GM12878 (cell line): ENCODE data around the gene XPNPEP1. TPM values are rescaled to one million over a fixed set of nuclear protein-coding genes. Genes with fewer than 3 reads are reported as not detected.

Source experiments
- ATAC-seq: fragments of 200-7000 bp; cut with Tn5 transposase; 3 replicates; pipeline ENCODE4 v1.9.1; 2020; ENCODE audit warnings: mild to moderate bottlenecking, moderate library complexity
- BruUV-seq: library from RNA; stranded (reverse); fragments of 400-500 nt; replicated peaks from 2 replicates; lab custom pipeline; 2021; lab: Mats Ljungman, UMichigan
- CTCF ChIA-PET: fragments of 300-600 bp; sonication (Branson Sonifier 250); formaldehyde crosslinking; extraction: SDS; loops from one replicate; lab custom pipeline; 2021; ENCODE audit warnings: inconsistent platforms; lab: Yijun Ruan, JAX
- POLR2A ChIA-PET: fragments of 350-600 bp; formaldehyde crosslinking; extraction: SDS; loops from one replicate; lab custom pipeline; 2021; ENCODE audit warnings: inconsistent platforms; lab: Charles Lee
- RAD21 ChIA-PET: fragments of 300-600 bp; sonication (Branson Sonifier 250); formaldehyde crosslinking; loops from one replicate; lab custom pipeline; 2023; ENCODE audit warnings: antibody characterized with exemption; ENCODE audit not compliant: unreplicated experiment; lab: Charles Lee
- SMC1A ChIA-PET: fragments of 300-600 bp; sonication (Branson Sonifier 250); formaldehyde crosslinking; loops from one replicate; lab custom pipeline; 2023; ENCODE audit not compliant: unreplicated experiment, uncharacterized antibody; lab: Charles Lee
- DNase-seq: peaks from one replicate; pipeline ENCODE4 v3.0.0-alpha.2; 2011; ENCODE audit warnings: low read depth, low spot score
- FAIRE-seq: peaks from 3 replicates; lab custom pipeline; 2011; peaks lifted over from hg19 to GRCh38; lab: Jason Lieb, UNC
- H2AFZ ChIP-seq: 2 replicates; pipeline ENCODE4 v1.6.0; 2011; ENCODE audit warnings: low read depth, low read length, control low read depth; ENCODE audit not compliant: control insufficient read depth
- H3K27ac ChIP-seq: 2 replicates; pipeline ENCODE4 v1.5.1; 2011; ENCODE audit warnings: control low read depth; ENCODE audit not compliant: control insufficient read depth, insufficient read depth
- H3K27me3 ChIP-seq, 2 experiments: replicated peaks in 1 of 2; 2 replicates each; pipeline versions ENCODE4 v1.6.0 to v1.6.1; 2011; ENCODE audit warnings: low read length in 1 of 2; ENCODE audit not compliant: control insufficient read depth in 2 of 2, insufficient read depth in 2 of 2
- H3K36me3 ChIP-seq, 2 experiments: 2 replicates each; pipeline ENCODE4 v1.5.1; 2011; ENCODE audit warnings: low read length in 1 of 2; ENCODE audit not compliant: control insufficient read depth in 2 of 2, insufficient read depth in 2 of 2
- H3K4me1 ChIP-seq: 2 replicates; pipeline ENCODE4 v1.6.1; 2011; ENCODE audit warnings: mild to moderate bottlenecking, low read length, moderate library complexity, mixed read lengths; ENCODE audit not compliant: control insufficient read depth, insufficient read depth
- H3K4me2 ChIP-seq: 2 replicates; pipeline ENCODE4 v1.6.0; 2011; ENCODE audit warnings: control low read depth; ENCODE audit not compliant: control insufficient read depth, insufficient read depth
- H3K4me3 ChIP-seq: fragments of 200-600 bp; sonication (generic); 2 replicates; pipeline ENCODE4 v1.5.1; 2016
- H3K79me2 ChIP-seq: 2 replicates; pipeline ENCODE4 v1.6.0; 2011; ENCODE audit warnings: low read length; ENCODE audit not compliant: control insufficient read depth, insufficient read depth
- H3K9ac ChIP-seq: 2 replicates; pipeline ENCODE4 v1.8.0; 2011; ENCODE audit warnings: low read length, control low read depth, mixed read lengths; ENCODE audit not compliant: control insufficient read depth, insufficient read depth
- H3K9me3 ChIP-seq: replicated peaks from 3 replicates; pipeline ENCODE4 v1.5.1; 2011; ENCODE audit warnings: mild to moderate bottlenecking, low read length; ENCODE audit not compliant: control insufficient read depth, insufficient read depth
- H4K20me1 ChIP-seq: 2 replicates; pipeline ENCODE4 v1.6.0; 2011; ENCODE audit not compliant: control insufficient read depth, insufficient read depth
- CEBPB ChIP-seq, 2 experiments: fragments of 150-350 bp in 1 of 2; IDR thresholded peaks; 2 replicates each; pipeline ENCODE4 v1.6.1; 2012 to 2014; ENCODE audit warnings: low read depth in 2 of 2, low read length in 2 of 2, borderline replicate concordance in 1 of 2, inconsistent platforms in 1 of 2
- FOS ChIP-seq: IDR thresholded peaks from 3 replicates; pipeline ENCODE4 v1.6.1; 2011; ENCODE audit warnings: borderline replicate concordance; ENCODE audit not compliant: insufficient read length; ENCODE audit errors: extremely low read depth
- FOXK2 ChIP-seq: fragments of 450-650 bp; IDR thresholded peaks from 2 replicates; pipeline ENCODE4 v1.6.1; 2017; ENCODE audit warnings: mild to moderate bottlenecking, moderate library complexity
- JUND ChIP-seq: IDR thresholded peaks from 2 replicates; pipeline ENCODE4 v1.6.1; 2012; ENCODE audit warnings: low read depth, mild to moderate bottlenecking, low read length, improper control_type of control experiment, moderate library complexity
- LARP7 ChIP-seq: fragments of 450-650 bp; IDR thresholded peaks from 2 replicates; pipeline ENCODE4 v1.6.1; 2017; ENCODE audit warnings: mild to moderate bottlenecking
- POU2F2 ChIP-seq: IDR thresholded peaks from 3 replicates; pipeline ENCODE4 v1.6.1; 2011; ENCODE audit warnings: low read depth, mild to moderate bottlenecking, low read length, borderline replicate concordance
- SUPT20H ChIP-seq: IDR thresholded peaks from 2 replicates; pipeline ENCODE4 v1.6.1; 2011; ENCODE audit warnings: low read depth, mild to moderate bottlenecking, low read length, moderate library complexity, borderline replicate concordance; ENCODE audit not compliant: control insufficient read depth
- WGBS: methylation state at CpG from one replicate; pipeline ENCODE4 v1.1.6; 2016; ENCODE audit warnings: low lambda C conversion rate; ENCODE audit not compliant: insufficient replicate concordance, insufficient coverage; ENCODE audit errors: missing lambda C conversion rate; 5-methylcytosine and 5-hydroxymethylcytosine counted together
- in situ Hi-C: fragments of 300-500 bp; cut with MboI; formaldehyde crosslinking; loops from 9 replicates; pipeline ENCODE4 v1.14.3; 2018; ENCODE audit warnings: mixed read lengths
- intact Hi-C: fragments of 100-400 bp; cut with micrococcal nuclease; formaldehyde crosslinking; loops from one replicate; pipeline ENCODE4 v1.14.2; 2022; ENCODE audit not compliant: unreplicated experiment
- polyA plus RNA-seq, 11 experiments: library from polyadenylated mRNA; depleted of rRNA in 4 of 11; unstranded in 6 of 11; stranded (reverse) in 5 of 11; fragments of >200 nt; fragmentation: Nextera tagmentation in 4 of 11; fragmentation: Illumina TruSeq in 1 of 11; extraction: Ambion mirVana in 4 of 11; extraction: Trizol in 1 of 11; gene quantifications; 1 replicate in 1 of 11; 2 replicates in 10 of 11; pipeline versions ENCODE4 v1.2.1 to v1.2.3, GENCODE V29; 2011 to 2016; ENCODE audit warnings: inconsistent platforms in 2 of 11, missing spikeins in 2 of 11, low read depth in 1 of 11
- total RNA-seq, 4 experiments: library from RNA; depleted of rRNA in 3 of 4; stranded (reverse); fragments of >200 nt in 3 of 4; fragmentation: Illumina TruSeq in 1 of 4; extraction: Trizol in 1 of 4; gene quantifications; 2 replicates each; pipeline versions ENCODE4 v1.2.1 to v1.2.3, GENCODE V29; 2013 to 2021
- TF ChIP-seq, protein P1 (sequence below): IDR thresholded peaks from 2 replicates; pipeline ENCODE4 v1.6.1; 2012; ENCODE audit warnings: low read depth, low read length, improper control_type of control experiment

The XPNPEP1 gene
- total and polyA plus RNA-seq, 10 of the 15 experiments (the other 5 are each of a cell fraction or from before 2014, with no cell fraction given) = 22.7 to 108 (median 43.5) TPM

DNA sequence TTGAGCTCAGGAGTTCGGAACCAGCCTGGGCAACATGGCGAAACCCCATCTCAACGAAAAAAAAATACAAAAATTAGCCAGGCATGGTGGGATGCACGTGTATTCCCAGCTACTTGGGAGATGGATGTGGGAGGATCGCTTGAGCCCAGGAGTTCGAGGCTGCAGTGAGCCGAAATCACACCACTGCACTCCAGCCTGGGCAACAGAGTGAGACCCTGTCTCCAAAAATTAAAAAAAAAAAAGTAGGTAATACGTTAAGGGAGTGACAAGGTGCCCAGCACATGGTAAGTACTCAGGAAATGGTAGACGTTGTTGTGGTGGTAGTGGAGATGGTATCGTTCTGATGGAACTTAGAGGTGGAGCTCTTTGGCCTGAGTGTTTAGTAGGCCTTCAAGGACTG lies 41.0 kb upstream of the XPNPEP1 start:
- RAD21 ChIA-PET = no interaction called here
- H3K36me3 ChIP-seq = no peaks in the 10 kb centered on the region
- no peak overlapping the region for H3K27ac ChIP-seq
- SMC1A ChIA-PET = interaction anchor here (0.6 to 1.0 kb wide), 3 partner anchors 9 to 1618 kb away, joined by 3 to 5 read pairs (median 3); no protein-coding TSS in a partner anchor
- H4K20me1 ChIP-seq = no peaks in the 10 kb centered on the region
- intact Hi-C loops (no loop called here), in situ Hi-C loops (no loop called here)
- H2AFZ ChIP-seq = no peak overlapping the region
- no peaks in the 10 kb centered on the region for H3K4me1 ChIP-seq
- WGBS = 43% methylated on average over 10 of the region's 10 CpGs
- no peak overlapping the region for H3K4me3 ChIP-seq
- TF ChIP-seq LARP7 (no peak), POU2F2 (no peak), SUPT20H (no peak), CEBPB (IDR thresholded peaks at IDR 0.05; ENCODE audit: borderline replicate concordance in 1 of 2, low read depth in 2 of 2, low read length in 2 of 2) (no peak), JUND (no peak), FOS (no peak), FOXK2 (no peak)
- TF ChIP-seq, protein P1, sequence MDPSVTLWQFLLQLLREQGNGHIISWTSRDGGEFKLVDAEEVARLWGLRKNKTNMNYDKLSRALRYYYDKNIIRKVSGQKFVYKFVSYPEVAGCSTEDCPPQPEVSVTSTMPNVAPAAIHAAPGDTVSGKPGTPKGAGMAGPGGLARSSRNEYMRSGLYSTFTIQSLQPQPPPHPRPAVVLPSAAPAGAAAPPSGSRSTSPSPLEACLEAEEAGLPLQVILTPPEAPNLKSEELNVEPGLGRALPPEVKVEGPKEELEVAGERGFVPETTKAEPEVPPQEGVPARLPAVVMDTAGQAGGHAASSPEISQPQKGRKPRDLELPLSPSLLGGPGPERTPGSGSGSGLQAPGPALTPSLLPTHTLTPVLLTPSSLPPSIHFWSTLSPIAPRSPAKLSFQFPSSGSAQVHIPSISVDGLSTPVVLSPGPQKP = no peak
- no peaks in the 10 kb centered on the region; a peak in 1 of 4 replicates for H3K27me3 ChIP-seq
- POLR2A ChIA-PET = no interaction called here
- no TSS peak for BruUV-seq
- H3K9me3 ChIP-seq = no peaks in the 10 kb centered on the region
- no peak overlapping the region for H3K9ac ChIP-seq
- DNase-seq = no peak
- no peaks in the 10 kb centered on the region for H3K79me2 ChIP-seq
- CTCF ChIA-PET = interaction anchor here (2.0 kb wide), 1 partner anchor 12 kb away, joined by 5 read pairs; no protein-coding TSS in a partner anchor
- no peak for ATAC-seq
- no peak for FAIRE-seq
- no peak overlapping the region for H3K4me2 ChIP-seq
